GM19238 (cell line): Measurements from ENCODE around the gene ANO4.
"Not testable (repeated sequence)": the region's sequence is repeated elsewhere in the genome, so short reads cannot be mapped to it uniquely, and the experiment has no call there.

Source experiments
- DNase-seq: peaks from one replicate; pipeline ENCODE4 v3.0.0; 2011; ENCODE audit warnings: low spot score; ENCODE audit not compliant: insufficient read length

The ANO4 gene

DNA sequence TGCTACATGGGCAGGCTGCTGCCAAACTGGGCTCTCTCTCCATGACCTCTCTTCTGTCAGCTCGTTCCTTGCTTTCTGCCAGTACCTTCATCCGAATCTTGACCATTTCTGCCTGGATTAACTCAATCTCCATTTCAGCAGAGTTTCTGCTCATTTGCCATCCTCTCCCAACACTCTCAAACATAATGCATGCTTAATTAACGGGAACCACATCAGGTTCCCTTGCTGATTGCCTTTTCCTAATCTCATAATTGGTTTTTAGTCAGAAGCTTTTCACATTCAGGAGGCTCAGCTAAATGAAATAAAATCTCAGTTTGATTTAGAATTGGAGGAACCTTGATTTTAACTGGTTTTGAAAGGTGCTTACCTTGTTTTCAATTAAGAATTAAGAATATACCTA is 288.1 kb downstream of the ANO4 start:
- DNase-seq = no peak

DNA sequence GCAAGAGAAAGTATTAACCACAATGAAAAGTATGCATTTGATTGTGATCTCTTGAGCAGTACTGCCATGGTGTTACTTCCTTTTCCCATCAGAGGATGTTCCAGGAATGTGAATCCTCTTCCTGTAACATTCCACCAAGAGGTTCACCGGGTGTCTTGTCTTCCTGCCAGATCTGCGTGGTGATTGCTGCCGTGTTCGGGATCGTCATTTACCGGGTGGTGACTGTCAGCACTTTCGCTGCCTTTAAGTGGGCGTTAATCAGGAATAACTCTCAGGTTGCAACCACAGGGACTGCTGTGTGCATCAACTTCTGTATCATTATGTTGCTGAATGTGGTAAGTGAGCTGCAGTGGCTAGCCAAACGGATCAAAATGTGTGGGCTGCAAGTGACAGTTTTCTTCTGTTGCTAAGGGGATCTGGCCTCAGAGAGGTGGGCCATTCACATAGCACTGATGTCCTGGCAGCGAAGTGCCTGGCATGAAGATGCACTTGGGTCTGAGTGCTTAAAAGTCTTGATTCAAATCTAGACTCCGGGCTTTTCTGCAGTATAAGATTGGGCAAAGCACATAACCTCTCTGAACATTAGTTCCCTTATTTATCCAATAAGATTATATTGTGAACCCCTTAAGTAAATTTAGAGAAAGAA is 292.0 kb downstream of the ANO4 start:
- no peak for DNase-seq

DNA sequence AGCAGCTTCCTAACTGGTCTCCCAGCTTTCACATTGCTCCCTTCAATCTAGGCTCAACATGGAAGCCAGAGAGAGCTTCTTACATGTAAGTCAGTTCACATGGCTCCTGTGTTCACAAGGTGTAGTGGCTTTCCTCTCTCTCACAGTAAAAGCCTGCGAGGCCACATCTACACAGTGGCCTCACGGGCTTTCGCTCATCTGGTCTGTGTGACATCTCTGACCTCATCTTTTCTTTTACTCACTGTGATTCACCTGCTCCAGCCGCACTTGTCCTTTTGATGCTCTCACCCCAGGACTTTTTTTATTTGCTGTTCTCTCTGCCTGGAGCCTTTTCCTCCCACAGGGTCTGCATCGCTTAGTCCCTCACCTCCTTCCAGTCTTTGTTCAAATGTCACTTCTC is 293.3 kb downstream of the ANO4 start:
- DNase-seq = no peak

- DNase-seq = no peak
Measured at GRCh38 chr12:101089271-101089670, 294.7 kb downstream of the ANO4 start.

GRCh38 chr12:101090222-101090621 is 295.6 kb downstream of the ANO4 start:
- not testable (repeated sequence) for DNase-seq

- no peak for DNase-seq
Measured at GRCh38 chr12:101097829-101098580, 303.4 kb downstream of the ANO4 start.

DNA sequence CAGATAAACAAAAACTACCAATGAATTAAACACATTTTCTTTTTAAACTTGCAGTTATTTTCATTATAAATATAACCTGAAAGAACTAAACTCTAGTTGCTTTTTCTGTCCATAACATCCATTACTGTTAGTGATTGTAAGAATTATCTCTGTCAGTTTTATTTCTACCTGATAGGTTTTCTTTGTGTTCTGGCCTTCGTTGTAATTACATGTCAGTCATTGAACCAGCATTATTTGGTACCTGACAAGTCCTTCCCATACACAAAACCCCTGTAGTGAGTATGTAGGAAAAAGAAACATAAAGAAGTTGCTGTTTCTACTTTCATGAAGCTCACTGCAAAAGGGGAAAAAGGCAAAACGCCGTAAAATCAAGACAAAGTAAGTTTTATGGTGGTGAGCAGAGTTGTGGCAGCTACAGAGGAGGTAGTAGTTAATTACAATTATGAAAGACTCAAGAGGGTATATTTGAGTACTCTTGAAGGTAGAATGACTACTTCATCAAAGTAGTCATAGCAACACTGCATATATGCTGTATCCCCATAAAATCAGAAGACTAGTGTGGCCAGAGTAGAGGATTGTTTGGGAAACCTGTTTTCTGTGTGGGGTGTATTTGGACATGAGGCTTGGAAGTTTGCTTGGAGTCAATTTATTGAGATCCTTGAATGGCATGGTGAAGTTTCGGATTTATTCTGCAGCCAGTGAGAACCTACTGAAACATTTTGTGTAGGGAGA is 312.6 kb downstream of the ANO4 start:
- DNase-seq = no peak

DNA sequence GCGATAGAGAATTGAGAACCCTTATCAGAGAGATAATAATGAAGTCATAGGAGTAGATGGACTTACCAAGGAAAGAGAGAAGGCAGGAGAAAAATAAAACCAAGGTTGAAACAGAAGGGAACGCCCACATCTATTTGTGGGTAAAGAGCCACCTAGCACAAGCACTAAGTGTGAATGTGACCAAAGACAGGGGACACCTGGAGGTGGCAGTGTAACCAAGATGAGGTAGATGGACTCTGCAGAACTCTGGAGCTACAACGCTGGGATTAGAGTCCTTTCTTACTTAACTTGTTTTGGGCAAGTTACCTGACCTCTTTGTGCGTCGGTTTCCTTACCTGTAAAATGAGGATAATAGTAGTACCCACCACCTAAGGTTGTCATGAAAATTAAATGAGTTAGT is 313.6 kb downstream of the ANO4 start:
- no peak for DNase-seq

- no peak for DNase-seq
Measured at GRCh38 chr12:101110866-101111265, 316.3 kb downstream of the ANO4 start.

DNA sequence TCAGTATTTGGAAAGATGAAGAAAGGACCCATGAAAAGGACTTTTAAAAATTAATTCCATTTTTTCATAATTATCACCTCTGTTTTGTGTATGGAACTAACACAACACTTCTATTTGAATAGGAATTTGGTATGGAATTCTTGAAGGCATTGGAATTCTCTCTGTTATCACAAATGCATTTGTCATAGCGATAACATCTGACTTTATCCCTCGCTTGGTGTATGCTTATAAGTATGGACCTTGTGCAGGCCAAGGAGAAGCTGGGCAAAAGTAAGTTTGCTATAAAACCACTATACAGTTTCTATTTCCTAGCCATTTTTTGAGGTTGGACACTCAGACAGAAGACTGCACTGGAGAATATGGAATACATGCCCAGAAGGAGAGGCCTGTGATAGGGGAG is 316.9 kb downstream of the ANO4 start:
- no peak for DNase-seq

DNA sequence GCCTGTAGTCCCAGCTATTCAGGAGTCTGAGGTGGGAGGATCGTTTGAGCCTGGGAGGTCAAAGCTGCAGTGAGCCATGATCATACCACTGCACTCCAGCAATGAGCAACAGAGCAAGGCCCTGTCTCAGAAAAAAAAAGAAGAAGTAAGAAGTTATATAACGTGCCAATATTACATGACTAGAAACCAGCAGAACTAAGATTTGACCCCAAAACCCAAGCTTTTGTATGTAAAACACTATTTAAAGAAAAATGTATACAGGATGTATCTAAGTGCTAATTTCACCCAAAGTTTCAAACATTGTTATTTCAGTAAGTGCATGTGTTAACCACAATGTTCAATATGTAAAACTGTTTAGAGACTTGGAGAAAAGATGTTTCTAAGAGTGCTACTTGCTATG is 320.8 kb downstream of the ANO4 start:
- no peak for DNase-seq

DNA sequence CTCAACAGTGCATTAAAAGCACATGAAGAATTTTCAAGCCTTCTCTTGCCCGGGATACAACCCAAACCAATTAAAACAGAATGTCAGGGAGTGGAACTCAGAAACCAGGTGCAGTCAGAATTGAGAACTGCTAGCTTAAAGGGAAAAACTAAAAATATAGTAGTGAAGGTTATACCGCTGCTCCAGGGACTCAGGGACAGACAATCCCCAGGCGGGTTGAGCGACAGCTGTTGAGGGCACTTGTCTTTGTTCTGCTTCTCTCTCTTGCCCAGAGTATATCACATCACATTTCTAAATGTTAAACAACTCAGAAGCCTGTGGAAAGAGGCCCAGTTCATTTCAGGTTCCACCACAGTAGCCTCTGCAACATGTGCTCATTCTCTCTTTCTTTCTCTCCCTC is 322.3 kb downstream of the ANO4 start:
- DNase-seq = no peak

- DNase-seq = no peak
Measured at GRCh38 chr12:101117842-101118241, 323.3 kb downstream of the ANO4 start.

- no peak for DNase-seq
Measured at GRCh38 chr12:101127521-101128219, 333.1 kb downstream of the ANO4 start.

GRCh38 chr12:101145777-101146431 is 351.3 kb downstream of the ANO4 start:
- DNase-seq = not testable (repeated sequence)

GRCh38 chr12:101165319-101165718 is 370.7 kb downstream of the ANO4 start:
- no peak for DNase-seq

DNA sequence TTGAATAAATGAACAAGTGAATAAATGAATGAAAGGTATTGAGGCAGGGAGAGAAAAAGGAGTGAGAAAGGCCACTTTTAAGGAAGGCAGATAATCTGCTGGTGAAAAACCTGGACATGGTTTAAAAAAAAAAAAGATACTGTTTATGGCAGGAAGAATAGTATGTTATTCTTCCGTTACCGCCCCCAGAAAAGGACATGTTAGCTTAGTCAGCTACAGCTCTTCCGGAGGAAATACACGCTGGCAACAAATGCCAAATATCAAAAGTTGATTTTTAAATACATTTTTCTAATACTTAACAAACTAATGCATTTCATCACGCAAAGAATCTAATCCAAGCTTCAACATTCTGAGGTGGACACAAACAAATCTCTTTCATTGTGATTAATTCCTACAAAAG is 372.3 kb downstream of the ANO4 start:
- DNase-seq = no peak

DNA sequence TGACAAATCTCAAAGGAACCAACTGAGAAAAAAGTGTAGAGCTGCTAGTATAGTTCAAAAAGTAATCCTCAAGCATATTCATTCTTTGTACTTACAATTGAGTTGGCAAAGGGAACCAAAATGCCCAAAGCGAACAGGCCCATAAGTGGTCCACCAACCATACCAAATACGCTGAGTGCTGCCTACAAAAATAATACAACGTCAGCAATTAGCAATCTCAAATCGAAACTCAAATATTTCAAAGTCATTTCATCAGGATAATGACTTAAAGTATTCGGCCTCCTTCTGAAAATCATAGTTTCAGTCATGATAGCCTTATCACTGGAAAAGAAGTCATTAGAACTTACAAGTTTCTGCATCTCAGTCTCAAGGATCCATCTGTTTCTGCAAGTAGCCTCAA is 373.4 kb downstream of the ANO4 start:
- no peak for DNase-seq

GRCh38 chr12:101172316-101172715 is 377.7 kb downstream of the ANO4 start:
- DNase-seq = no peak

GRCh38 chr12:101173197-101173749 is 378.7 kb downstream of the ANO4 start:
- no peak for DNase-seq

DNA sequence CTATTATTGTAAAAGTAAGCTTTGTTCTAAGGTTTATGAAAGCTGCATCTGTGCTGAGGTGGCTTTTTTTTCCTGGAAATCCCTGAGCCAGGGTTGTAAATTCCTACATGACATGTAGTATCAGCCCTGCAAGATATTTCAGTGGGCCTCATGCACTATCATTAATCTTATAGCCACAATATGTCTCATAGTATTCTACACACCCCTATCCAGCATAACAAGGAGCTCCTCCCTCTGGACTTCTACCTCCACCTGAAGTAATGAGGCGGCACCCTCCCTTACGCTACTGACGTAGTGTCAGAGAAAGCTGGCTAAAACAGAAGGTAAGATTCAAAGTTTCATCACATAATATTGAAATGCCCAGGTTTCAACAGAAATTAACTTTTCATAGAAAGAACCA is 380.0 kb downstream of the ANO4 start:
- DNase-seq = no peak
